GM19239 (cell line): Measurements from ENCODE around the gene SPAG5.
A peak's percentile ranks its signal among the peaks of the same experiment; 100 is the strongest.
"Not testable (repeated sequence)": the region's sequence is repeated elsewhere in the genome, so short reads cannot be mapped to it uniquely, and the experiment has no call there.

ENCODE experiments used
- DNase-seq: peaks from one replicate; pipeline ENCODE4 v3.0.0; 2011; ENCODE audit warnings: low spot score; ENCODE audit not compliant: insufficient read length
- FAIRE-seq: peaks from 2 replicates; lab custom pipeline; 2011; peaks lifted over from hg19 to GRCh38; lab: Jason Lieb, UNC

SPAG5 gene

DNA sequence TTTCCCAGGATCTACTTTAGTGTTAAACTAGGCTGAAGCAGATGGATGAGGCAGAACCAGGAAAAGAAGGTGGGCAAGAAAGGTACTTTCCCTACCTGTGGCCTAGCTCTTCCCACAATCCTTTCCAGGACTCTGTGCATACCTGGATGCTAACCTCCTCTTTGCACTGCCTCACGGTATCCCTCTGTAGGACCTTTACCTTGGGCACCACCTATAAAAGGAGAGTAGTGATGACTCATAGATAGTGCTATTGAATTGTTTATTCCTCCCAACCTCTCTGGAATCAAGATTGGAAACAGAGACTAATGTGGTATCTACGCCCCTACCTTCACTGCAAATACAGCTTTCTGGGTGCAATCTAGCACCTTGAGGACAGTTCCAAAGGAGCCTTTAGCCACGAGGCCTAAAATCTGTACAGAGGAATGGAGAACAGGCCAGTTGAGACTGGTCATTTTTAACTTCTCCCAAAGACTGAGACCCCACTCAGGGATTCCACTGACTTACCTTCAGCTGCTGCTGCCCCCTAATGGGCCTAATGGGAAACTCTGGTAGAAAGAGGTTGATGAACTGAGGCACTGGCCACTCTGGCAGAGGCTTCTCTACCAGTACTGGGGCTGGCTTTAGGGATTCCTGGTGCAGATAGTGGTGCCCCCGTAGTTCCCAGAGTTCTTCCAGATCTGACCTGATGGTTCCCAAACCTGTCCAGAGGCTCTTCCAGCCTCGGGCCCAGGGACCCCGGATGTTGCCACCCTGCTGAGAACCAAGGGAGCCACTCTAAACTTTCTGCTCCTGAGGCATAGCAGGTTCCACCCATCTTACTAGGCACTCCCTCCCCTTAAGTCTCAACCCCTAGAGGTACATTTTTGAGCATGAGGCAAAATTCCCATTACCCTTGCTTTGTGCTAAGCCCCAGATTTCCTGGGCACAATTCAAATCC is 14.4 kb upstream of the SPAG5 start:
- peak; percentile 28 for DNase-seq
- FAIRE-seq: peak; percentile 45

DNA sequence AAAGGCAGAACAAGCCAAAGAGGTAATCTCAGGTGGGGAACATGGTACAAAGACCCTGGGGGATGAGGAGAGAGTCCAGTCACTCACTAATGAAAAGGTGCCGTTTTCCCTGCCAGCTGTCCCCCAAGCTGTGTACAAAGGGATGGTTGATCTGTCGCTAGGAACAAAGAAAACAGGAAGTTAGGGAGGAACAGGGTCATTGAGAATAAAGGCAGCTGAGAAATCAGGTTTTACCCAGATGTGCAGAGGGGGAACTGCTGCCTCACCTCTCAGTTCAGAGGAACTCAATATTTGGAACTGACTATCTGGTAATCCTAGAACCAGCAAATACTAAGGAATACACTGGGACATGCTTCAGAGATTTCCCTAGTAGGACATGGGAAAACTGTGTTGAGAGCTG is 13.7 kb upstream of the SPAG5 start:
- FAIRE-seq (no peak), DNase-seq (no peak)

DNA sequence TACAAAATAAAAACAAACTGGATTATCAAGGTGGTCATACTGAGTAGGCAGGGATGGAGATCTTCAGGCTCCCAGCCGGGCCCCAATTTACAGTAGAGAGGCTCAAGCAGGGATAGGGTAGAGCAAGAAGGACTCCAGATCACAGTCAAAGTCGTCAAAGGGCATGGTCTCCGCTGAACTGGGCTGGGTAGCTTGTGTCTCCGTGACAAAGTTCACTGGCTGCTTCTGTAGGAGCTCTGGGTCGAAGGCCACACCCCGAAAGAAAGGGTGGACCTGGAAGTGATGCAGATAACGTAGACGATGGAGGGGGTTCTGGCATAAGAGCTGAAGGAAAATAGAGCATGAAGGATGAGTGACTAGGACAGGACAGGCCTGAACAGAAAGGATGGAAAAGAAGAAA is 11.6 kb upstream of the SPAG5 start:
- no peak for DNase-seq
- FAIRE-seq: no peak

DNA sequence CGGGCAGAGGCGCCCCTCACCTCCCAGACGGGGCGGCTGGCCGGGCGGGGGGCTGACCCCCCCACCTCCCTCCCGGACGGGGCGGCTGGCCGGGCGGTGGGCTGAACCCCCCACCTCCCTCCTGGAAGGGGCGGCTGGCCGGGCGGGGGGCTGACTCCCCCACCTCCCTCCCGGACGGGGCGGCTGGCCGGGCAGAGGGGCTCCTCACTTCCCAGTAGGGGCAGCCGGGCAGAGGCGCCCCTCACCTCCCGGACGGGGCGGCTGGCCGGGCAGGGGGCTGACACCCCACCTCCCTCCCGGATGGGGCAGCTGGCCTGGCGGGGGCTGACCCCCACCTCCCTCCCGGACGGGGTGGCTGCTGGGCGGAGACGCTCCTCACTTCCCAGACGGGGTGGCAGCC is 5.2 kb upstream of the SPAG5 start:
- not testable (repeated sequence) for DNase-seq, FAIRE-seq

DNA sequence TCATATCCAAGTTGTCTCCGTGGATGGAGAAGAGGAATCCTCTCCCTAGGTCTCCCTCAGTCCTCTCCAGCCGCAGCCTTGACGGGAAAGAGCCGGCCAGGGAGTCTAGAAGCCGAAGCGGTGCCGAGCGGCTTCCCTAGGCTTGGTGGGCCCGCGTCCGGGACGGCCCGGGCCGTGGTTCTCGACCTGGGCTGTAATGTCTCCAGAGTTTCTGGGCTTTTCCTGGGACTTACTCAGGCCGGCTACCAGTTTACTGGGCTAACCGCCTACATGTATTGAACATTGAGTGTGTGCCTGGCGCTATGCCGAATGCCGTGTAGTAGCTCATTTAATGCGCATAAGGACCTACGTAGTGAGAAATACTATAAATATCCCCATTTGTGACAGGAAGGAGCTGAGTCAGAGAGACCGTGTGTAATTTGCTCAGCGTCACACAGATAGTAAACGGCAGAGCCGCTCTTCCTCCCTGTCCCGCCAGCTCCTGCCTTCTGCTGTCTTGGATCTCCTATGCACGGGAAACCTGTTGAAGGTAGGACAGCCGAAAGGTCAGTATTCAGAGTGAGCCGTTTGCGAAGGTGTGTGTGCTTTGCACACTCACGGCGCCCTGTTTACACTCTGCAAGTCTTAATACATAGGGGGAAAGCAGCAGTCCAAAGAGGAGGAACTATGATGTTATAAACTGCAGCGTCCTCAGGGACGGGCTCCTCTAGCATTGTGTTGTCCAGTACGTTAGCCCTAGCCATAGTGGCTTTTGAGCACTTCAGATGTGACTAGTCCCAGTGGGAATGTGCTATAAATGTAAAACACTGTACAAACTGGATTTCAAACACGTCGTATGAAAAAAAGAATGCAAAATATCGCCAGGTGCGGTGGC is 723 bp upstream of the SPAG5 start:
- FAIRE-seq (peak; percentile 79), DNase-seq (peak; percentile 62)

DNA sequence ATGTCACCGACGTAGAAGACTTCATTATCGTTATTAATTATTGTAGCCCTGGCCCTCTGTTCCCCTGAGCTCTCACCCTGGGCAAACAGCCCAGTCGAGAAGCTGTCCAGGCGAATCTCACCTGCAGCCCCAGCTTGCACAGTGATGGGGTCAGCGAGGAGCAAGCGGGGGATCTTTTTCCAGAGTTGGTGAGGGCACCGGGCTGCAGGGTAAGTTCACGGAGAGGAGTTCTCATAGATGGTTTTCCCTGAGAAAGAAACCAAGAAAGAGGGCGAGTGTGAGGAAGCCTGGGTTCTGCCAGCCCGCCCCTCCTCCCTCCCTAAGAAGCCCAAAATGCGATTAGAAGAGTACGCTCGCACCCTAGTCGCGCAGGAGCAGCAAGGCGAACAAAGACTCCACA is 436 bp downstream of the SPAG5 start:
- FAIRE-seq: no peak

DNA sequence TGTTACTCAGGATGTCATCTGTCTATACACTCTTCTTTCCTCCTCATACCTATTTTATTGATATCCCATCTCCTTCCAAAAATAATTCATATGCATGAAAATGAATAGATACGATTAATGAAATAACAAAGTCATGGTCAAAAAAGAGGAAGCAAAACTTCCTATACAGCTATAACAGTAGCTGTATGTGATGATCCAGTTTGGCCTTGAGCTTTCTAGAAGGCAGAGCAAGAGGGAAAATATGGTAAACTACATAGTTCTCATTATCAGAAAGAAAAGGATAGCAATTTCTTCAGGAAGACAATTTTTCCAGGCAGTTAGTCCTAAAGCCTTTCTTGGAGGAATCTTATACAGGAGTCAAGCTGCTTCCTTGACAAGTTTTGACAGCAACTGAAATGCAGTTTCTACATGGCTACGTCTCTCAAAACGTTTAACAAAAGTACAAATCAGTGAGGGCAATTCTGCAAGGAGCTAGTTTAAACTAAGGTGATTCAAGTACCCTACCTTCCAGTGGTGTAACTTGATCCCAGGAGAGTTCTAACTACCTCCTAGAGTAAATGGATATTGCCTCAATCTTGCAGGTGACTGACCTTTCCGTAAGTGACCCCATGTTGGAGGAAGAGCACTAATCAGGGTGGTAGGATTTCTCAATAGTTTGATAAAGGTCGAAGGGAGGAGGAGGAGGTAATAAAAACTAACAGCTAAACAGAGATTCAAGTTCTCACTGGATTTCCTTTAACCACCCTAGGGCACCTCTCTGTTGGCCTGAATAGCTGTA is 1.0 kb downstream of the SPAG5 start:
- FAIRE-seq (no peak), DNase-seq (no peak)

More for the DNA sequence above, 436 bp downstream of the SPAG5 start:
- no peak for DNase-seq

DNA sequence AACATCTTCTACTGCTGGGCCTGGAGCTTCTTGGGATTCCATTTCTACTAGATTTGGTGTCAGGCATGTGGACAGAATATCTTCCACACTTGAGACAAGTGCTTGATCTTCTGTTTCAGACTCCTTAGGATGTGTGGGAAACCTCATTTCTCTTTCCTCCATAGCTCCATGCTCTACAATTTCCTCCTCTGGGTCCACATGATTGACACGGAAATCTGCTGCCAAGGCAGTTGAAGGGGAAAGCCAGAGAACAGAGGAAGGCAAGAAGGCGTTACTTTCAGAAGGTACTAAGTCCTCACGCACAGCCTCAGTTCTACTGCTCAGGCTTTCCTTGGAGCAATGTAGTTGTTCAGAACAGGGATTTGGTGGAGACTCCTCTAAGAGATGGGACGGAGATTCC is 6.6 kb downstream of the SPAG5 start:
- DNase-seq: no peak
- FAIRE-seq: no peak

DNA sequence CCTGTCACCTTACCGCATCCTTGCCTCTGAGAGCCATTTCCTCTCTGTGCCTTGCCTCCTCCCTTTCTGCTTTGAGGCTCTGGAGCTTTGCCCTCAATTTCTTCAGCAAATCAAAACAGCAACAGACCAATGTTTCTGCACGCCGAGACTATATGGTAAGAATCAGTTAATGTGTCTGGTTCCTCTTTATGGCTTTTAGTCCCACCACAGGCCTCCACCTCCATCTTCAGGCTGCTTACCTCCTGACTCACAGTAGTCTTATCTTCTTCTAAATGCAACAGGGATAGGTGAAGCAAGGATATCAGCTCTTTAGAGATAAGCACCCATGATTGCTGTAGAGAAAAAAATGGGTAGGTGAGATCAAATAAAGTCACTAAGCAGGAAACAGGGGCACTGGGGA is 13.0 kb downstream of the SPAG5 start:
- no peak for DNase-seq
- FAIRE-seq: no peak

DNA sequence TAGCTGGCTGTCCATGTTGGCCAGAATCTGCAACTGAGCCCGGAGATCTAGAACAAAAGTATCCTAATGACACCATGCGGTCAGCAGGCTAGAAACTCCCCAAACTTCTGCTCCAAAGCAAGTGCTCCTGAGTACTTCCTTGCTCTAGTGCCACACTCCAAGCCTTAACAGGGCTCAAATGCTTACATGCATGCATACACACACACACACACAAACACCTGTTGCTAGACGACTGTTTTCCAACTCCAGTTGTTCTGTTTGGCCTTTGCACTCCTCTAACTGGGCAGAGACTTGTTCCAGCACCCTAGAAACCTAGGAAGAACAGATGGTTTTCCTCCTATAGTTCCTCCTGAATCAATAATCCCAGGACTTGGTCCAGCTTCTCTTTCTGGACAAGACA is 14.4 kb downstream of the SPAG5 start:
- no peak for DNase-seq
- no peak for FAIRE-seq

DNA sequence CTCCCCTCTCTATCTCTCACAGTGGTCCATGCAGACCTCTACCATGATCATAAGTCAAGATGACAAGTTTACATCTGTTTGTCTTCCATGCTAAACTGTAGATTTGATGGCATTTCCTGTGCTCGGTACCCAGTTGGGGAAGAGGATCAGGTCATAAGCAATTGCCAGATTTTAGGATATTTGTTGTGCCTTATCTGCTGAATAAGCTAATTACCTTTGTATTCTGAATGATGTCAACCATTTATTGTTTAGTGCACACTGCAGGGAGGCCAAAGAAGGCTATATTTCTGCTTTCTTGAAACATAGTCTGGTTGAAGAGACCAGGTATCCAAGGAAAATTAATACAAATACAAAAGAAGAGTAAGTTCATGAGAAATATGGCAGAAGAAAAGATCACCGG is 16.3 kb downstream of the SPAG5 start:
- FAIRE-seq: no peak
- no peak for DNase-seq

DNA sequence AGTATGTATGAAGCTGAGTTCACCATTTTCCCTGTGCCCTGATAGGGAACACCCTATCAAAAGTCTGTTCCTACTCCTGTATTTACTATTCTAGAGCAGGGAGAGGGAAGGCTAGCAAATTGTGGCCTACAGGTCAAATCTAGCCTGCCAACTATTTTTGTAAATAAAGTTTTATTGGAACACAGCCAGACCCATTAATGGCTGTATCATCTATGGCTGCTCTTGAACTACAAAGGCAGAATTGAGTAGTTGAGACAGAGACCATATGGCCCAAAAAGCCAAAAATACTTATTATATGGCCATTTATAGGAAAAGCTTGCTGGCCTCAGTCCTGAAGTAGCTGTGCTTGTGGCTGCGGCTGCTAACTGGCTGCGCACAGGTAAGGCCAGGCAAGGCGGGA is 17.9 kb downstream of the SPAG5 start:
- DNase-seq (no peak), FAIRE-seq (no peak)

DNA sequence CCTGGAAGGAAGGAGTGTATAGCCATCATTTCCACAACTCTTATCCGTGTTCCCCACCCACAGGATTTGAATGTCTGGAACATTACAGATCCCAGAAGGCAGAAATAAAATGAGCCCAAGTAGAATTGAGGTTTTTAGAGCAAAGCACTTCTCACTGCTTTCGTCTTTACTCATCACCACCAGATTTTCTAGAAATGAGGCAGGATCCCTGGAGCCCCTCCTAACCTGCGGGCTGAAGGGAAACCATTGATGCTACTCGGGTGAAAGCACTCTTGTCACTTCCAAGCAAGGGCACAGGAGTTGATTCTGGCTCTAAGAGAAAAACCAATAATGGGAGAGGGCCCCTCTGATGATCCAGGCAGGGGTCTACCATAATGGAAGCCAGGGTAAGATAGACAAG is 19.3 kb downstream of the SPAG5 start:
- FAIRE-seq (no peak), DNase-seq (no peak)

DNA sequence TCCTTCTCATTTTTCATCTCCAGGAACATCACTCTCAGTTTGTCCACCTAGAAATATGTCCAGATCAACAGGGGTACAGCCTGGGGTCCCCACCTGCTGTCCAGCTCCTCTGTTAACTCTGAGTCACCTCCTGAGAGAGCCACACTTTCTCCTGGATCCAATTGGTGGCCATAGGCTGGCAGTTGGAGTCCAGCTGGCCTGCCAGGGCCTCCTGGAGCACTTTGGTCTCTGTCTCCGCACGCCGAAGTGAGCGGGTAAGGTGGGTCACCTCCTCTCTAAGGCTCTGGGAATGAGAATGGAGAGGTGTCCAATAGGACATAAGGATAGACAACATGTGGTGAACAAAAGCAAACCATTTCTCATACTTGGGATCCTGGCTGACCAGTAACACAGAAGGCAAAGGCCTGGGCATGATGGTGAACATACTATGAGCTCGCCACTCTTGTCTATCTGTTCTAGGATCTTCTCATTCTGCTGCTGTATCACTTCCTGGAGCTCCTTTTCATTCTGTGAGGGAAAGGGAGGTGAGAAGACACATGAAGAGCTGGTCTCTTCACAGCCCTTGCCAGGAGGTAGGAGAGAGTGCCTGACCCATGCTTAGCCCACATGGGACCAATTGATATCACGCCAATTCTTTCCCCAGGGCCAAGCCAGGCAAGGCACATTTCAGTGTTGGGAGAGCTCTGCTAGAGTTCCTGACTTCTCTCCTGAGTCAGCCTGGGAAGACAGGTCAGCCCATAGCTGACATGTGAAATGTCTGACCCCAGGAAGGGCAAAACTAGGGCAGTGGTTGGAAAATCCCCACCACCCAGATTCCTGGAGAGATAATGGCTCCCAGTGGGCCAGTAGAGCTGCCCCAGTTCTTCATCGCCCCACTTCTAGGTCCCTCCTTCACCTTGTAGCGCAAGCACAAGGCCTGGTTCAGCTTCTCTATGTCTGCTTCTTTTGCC is 20.3 kb downstream of the SPAG5 start:
- DNase-seq: no peak
- FAIRE-seq: no peak

DNA sequence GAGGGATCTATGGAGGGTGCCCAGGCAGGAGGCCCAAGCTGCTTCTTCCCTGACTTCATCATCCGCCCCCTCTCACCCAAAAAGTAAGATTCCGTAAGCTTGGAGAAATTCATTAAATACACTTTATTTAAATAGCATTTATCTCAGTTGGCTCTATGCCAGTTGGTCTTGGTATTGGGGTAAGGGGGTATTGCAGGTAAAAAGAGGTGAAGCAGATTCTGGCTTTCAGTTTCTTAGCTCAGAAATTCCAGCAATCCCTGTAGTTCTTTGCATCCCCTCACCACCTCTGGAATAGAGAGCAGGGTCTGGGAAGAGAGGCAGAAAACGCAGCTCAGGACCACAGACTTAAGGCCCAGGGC is 21.4 kb downstream of the SPAG5 start:
- no peak for FAIRE-seq
- DNase-seq: no peak

DNA sequence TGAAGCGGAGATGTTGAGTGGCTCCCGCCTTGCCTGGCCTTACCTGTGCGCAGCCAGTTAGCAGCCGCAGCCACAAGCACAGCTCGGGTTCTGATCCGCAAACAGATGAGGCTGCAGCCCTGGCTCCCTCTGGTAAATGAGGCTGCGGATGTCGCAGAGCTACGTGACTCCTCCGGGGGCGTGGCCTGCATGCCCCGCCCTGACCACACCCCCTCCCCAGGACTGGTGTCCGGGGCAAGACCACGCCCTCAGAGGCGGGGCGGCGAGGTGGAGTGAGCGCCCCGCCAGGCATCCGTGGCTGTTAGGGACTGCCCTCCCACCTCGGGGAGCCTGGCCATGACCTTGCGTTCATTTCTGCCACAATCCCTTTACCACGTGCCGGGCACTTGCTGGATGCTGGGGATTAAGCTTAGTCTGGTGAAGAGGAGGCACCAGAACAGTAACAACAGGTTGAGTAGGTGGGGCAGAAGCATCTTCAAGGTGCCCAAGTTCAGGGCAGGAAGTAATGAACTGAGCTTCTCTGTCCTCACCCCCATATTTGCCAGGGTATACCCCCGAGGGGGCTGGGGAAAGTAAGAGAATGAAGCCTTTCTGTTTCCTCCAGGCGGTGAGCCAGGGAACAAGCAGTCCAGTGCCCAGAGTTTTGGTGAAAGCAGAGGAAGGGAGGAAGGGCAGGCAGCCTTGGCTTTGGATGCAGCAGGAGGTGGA is 21.9 kb downstream of the SPAG5 start, which contains the start of gene ALDOC:
TSS of gene ALDOC (minus strand) at position 138 of the 708 bp plus-strand sequence. CDS start 1,363 bp downstream, outside the sequence.
- FAIRE-seq (peak; percentile 82), DNase-seq (peak; percentile 90)

DNA sequence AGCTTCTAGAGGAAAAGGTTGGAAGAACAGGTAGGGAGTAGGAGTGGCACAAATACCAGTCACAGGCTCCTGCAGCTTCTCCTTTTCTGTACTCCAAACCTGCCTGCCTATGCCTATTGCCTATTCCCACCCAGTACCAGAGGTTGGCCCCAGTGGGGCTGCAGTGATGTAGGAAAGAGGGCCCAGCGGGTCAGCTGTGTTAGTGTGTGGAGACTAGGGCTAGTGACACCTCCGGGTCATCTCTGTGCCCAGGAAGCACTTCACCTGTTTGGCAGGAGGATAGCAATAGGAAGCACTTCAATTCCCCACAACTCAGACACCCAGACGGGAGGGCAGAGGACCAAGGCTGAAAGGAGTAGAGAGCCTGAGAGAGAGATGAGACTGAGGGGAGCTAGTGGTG is 22.8 kb downstream of the SPAG5 start:
- peak; percentile 8 for FAIRE-seq
- DNase-seq: not testable (repeated sequence)

DNA sequence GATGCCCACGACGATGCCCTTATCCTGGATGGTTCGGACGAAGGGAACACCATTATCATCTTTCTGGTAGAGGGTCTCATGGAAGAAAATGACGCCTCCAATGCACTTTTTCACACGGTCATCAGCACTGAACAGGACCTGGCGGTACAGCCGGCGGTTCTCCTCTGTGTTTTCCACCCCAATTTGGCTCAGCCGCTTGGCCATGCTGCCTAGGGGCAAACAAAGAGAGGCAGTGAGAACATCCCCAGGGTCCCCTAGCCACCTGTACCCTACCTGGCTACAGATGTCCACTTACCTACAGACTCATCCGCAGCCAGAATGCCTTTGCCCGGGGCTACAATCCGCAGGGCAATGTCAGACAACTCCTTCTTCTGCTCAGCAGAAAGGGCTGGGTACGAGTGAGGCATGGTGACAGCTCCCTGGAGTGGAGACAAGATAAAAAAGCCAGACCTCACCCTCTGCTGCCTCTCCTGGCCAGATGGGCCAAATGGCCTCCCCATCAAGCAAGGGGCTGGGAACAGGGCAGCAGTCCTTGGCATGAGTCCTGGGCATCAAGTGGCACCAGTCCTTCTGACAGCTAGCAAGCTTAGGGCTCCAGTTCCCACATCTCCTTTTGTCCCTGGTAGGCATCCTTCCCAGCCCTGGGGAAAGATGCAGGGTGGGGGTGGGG is 23.6 kb downstream of the SPAG5 start:
- no peak for DNase-seq
- no peak for FAIRE-seq
